H1 (cell line): ENCODE measurements around the gene NR3C1. TPM values are rescaled to one million over a fixed set of nuclear protein-coding genes. Genes with fewer than 3 reads are reported as not detected.

Experiments used
- CTCF ChIA-PET: fragments of 300-600 bp; sonication (Branson Sonifier 250); formaldehyde crosslinking; loops from one replicate; lab custom pipeline; 2021; ENCODE audit not compliant: partially characterized antibody; lab: Charles Lee
- POLR2A ChIA-PET: fragments of 300-600 bp; sonication (Branson Sonifier 250); formaldehyde crosslinking; loops from one replicate; lab custom pipeline; 2021; ENCODE audit warnings: inconsistent platforms; ENCODE audit not compliant: partially characterized antibody; lab: Charles Lee
- DNase-seq, 2 experiments: peaks; one replicate each; pipeline versions ENCODE4 v3.0.0 to v3.0.0-alpha.2; 2010 to 2022; ENCODE audit warnings: low spot score in 2 of 2, low read depth in 1 of 2, mixed read lengths in 1 of 2
- FAIRE-seq: peaks from 2 replicates; lab custom pipeline; 2011; peaks lifted over from hg19 to GRCh38; lab: Jason Lieb, UNC
- H2AFZ ChIP-seq: 2 replicates; pipeline ENCODE4 v1.8.1; 2012; ENCODE audit warnings: low read length, inconsistent platforms
- H2AK5ac ChIP-seq: 2 replicates; pipeline ENCODE4 v1.6.1; 2013; ENCODE audit warnings: low read depth, low read length
- H2BK120ac ChIP-seq: replicated peaks from 2 replicates; pipeline ENCODE3; 2013; ENCODE audit warnings: low read depth, low read length, inconsistent platforms
- H2BK12ac ChIP-seq: 2 replicates; pipeline ENCODE4 v1.6.1; 2013; ENCODE audit warnings: low read depth, low read length
- H2BK15ac ChIP-seq: 2 replicates; pipeline ENCODE4 v1.6.1; 2013; ENCODE audit warnings: low read length
- H2BK20ac ChIP-seq: 2 replicates; pipeline ENCODE4 v1.6.1; 2013; ENCODE audit warnings: low read length
- H2BK5ac ChIP-seq: 2 replicates; pipeline ENCODE4 v1.6.1; 2013; ENCODE audit warnings: low read depth, low read length
- H3K14ac ChIP-seq: 2 replicates; pipeline ENCODE4 v1.6.1; 2013; ENCODE audit warnings: inconsistent platforms; ENCODE audit not compliant: insufficient read length
- H3K18ac ChIP-seq: 2 replicates; pipeline ENCODE4 v1.6.1; 2013; ENCODE audit warnings: low read length; ENCODE audit errors: extremely low read depth
- H3K23ac ChIP-seq: 2 replicates; pipeline ENCODE4 v1.6.1; 2013; ENCODE audit warnings: inconsistent platforms; ENCODE audit not compliant: insufficient read length
- H3K23me2 ChIP-seq: 2 replicates; pipeline ENCODE4 v1.6.1; 2013; ENCODE audit warnings: low read depth, low read length
- H3K27ac ChIP-seq: 2 replicates; pipeline ENCODE4 v1.6.1; 2011; ENCODE audit warnings: low read depth, low read length, inconsistent platforms
- H3K27me3 ChIP-seq, 4 experiments: replicated peaks in 1 of 4; 1 replicate in 1 of 4; 2 replicates in 3 of 4; pipeline versions ENCODE4 v1.6.1 to v1.8.1; 2011 to 2013; ENCODE audit warnings: low read length in 3 of 4, mild to moderate bottlenecking in 3 of 4, inconsistent platforms in 2 of 4, mixed read lengths in 2 of 4, moderate library complexity in 1 of 4; ENCODE audit not compliant: control insufficient read depth in 3 of 4, insufficient read depth in 3 of 4; ENCODE audit errors: extremely low read depth in 1 of 4
- H3K36me3 ChIP-seq, 4 experiments: 2 replicates each; pipeline versions ENCODE4 v1.6.1 to v1.8.1; 2011 to 2013; ENCODE audit warnings: mild to moderate bottlenecking in 4 of 4, low read length in 3 of 4, moderate library complexity in 2 of 4, control low read depth in 1 of 4, inconsistent platforms in 1 of 4; ENCODE audit not compliant: insufficient read depth in 4 of 4, control insufficient read depth in 2 of 4
- H3K4ac ChIP-seq: replicated peaks from 2 replicates; pipeline ENCODE3; 2013; ENCODE audit warnings: low read length, low read depth, mixed read lengths, inconsistent platforms; ENCODE audit not compliant: insufficient read length
- H3K4me1 ChIP-seq, 4 experiments: replicated peaks in 1 of 4; 1 replicate in 1 of 4; 2 replicates in 3 of 4; pipeline versions ENCODE4 v1.6.1 to v1.8.1; 2011 to 2013; ENCODE audit warnings: low read length in 3 of 4, inconsistent platforms in 2 of 4, mixed read lengths in 1 of 4; ENCODE audit not compliant: insufficient read depth in 4 of 4, control insufficient read depth in 3 of 4
- H3K4me2 ChIP-seq, 2 experiments: 2 replicates each; pipeline versions ENCODE4 v1.6.1 to v1.8.1; 2011 to 2013; ENCODE audit warnings: low read depth in 2 of 2, low read length in 2 of 2, control low read depth in 1 of 2, inconsistent platforms in 1 of 2, mild to moderate bottlenecking in 1 of 2; ENCODE audit not compliant: insufficient read depth in 1 of 2
- H3K4me3 ChIP-seq, 4 experiments: fragments of 200-600, 300-600 bp in 1 of 4; sonication (generic), shearing (Covaris generic), sonication (Bioruptor Twin) in 1 of 4; 2 replicates each; pipeline versions ENCODE4 v1.5.1 to v1.8.1; 2011 to 2016; ENCODE audit warnings: low read length in 4 of 4, low read depth in 3 of 4, control low read depth in 2 of 4, inconsistent platforms in 2 of 4, mild to moderate bottlenecking in 2 of 4, mixed read lengths in 1 of 4, moderate library complexity in 1 of 4; ENCODE audit not compliant: insufficient read depth in 2 of 4; ENCODE audit errors: extremely low read depth in 1 of 4
- H3K56ac ChIP-seq: replicated peaks from 2 replicates; pipeline ENCODE3; 2013; ENCODE audit warnings: low read depth, mild to moderate bottlenecking, mixed read lengths, low read length, inconsistent platforms; ENCODE audit not compliant: insufficient read length
- H3K79me1 ChIP-seq: 2 replicates; pipeline ENCODE4 v1.6.1; 2013; ENCODE audit warnings: low read depth, low read length, control low read depth
- H3K79me2 ChIP-seq, 2 experiments: 2 replicates each; pipeline versions ENCODE4 v1.6.1 to v1.8.1; 2012 to 2013; ENCODE audit warnings: low read length in 2 of 2, mild to moderate bottlenecking in 2 of 2, inconsistent platforms in 1 of 2; ENCODE audit not compliant: insufficient read depth in 2 of 2, control insufficient read depth in 1 of 2
- H3K9ac ChIP-seq, 4 experiments: replicated peaks in 1 of 4; 1 replicate in 1 of 4; 2 replicates in 3 of 4; pipeline versions ENCODE4 v1.6.1 to v1.8.1; 2011 to 2013; ENCODE audit warnings: low read depth in 3 of 4, low read length in 3 of 4, control low read depth in 2 of 4, mild to moderate bottlenecking in 2 of 4, moderate library complexity in 2 of 4, inconsistent platforms in 1 of 4; ENCODE audit errors: extremely low read depth in 1 of 4
- H3K9me3 ChIP-seq, 2 experiments: 2 replicates each; pipeline versions ENCODE4 v1.6.1 to v1.8.1; 2012 to 2013; ENCODE audit warnings: mild to moderate bottlenecking in 2 of 2, moderate library complexity in 2 of 2, control low read depth in 1 of 2, inconsistent platforms in 1 of 2, low read depth in 1 of 2, low read length in 1 of 2, mixed read lengths in 1 of 2; ENCODE audit not compliant: insufficient read depth in 2 of 2
- H4K20me1 ChIP-seq, 2 experiments: replicated peaks in 1 of 2; 2 replicates each; pipeline versions ENCODE3 to v1.8.1; 2011 to 2013; ENCODE audit warnings: inconsistent platforms in 2 of 2, low read length in 2 of 2, mild to moderate bottlenecking in 1 of 2; ENCODE audit not compliant: insufficient read depth in 2 of 2, control insufficient read depth in 1 of 2
- H4K5ac ChIP-seq: 2 replicates; pipeline ENCODE4 v1.6.1; 2013; ENCODE audit warnings: low read length, low read depth, mixed read lengths, inconsistent platforms; ENCODE audit not compliant: insufficient read length
- H4K8ac ChIP-seq: 2 replicates; pipeline ENCODE4 v1.8.0; 2013; ENCODE audit warnings: mild to moderate bottlenecking, moderate library complexity, low read length, inconsistent platforms; ENCODE audit not compliant: insufficient read depth; ENCODE audit errors: extremely low read depth
- H4K91ac ChIP-seq: replicated peaks from 2 replicates; pipeline ENCODE3; 2013; ENCODE audit warnings: low read length, mixed read lengths, inconsistent platforms; ENCODE audit not compliant: insufficient read length
- BRCA1 ChIP-seq: IDR thresholded peaks from 2 replicates; pipeline ENCODE4 v1.6.1; 2012; ENCODE audit warnings: low read depth, low read length, improper control_type of control experiment
- EZH2 ChIP-seq: fragments of 200-600 bp; sonication (generic); IDR thresholded peaks from 2 replicates; pipeline ENCODE4 v1.7.1; 2012; ENCODE audit warnings: low read depth, mild to moderate bottlenecking, moderate library complexity, low read length, inconsistent platforms; ENCODE audit not compliant: severe bottlenecking
- FOSL1 ChIP-seq: IDR thresholded peaks from 2 replicates; pipeline ENCODE4 v1.6.1; 2011; ENCODE audit warnings: mild to moderate bottlenecking, low read depth, low read length, moderate library complexity; ENCODE audit not compliant: insufficient read depth
- JUND ChIP-seq: IDR thresholded peaks from 2 replicates; pipeline ENCODE4 v1.6.1; 2011; ENCODE audit warnings: mild to moderate bottlenecking, improper control_type of control experiment, low read length
- PHF8 ChIP-seq: fragments of 200-600 bp; sonication (generic); conservative IDR thresholded peaks from 2 replicates; pipeline ENCODE4 v1.7.1; 2012; ENCODE audit warnings: low read depth, mild to moderate bottlenecking, inconsistent platforms, low read length, moderate library complexity
- POLR2AphosphoS5 ChIP-seq: IDR thresholded peaks from 2 replicates; pipeline ENCODE4 v1.6.1; 2011; ENCODE audit warnings: low read depth, low read length
- RBBP5 ChIP-seq: IDR thresholded peaks from 2 replicates; pipeline ENCODE4 v1.7.1; 2012; ENCODE audit warnings: low read depth, mild to moderate bottlenecking, inconsistent platforms, low read length, moderate library complexity, borderline replicate concordance
- RNF2 ChIP-seq: fragments of 200-900, 300-1000 bp; sonication (generic); IDR thresholded peaks from 2 replicates; pipeline ENCODE4 v1.7.1; 2016; ENCODE audit warnings: borderline replicate concordance, low read depth, mild to moderate bottlenecking, antibody characterized with exemption, low read length; ENCODE audit not compliant: poor library complexity, severe bottlenecking; ENCODE audit errors: missing control alignments
- RXRA ChIP-seq: IDR thresholded peaks from 2 replicates; pipeline ENCODE4 v1.6.1; 2011; ENCODE audit warnings: low read depth, mild to moderate bottlenecking, low read length, moderate library complexity; ENCODE audit not compliant: insufficient read depth
- TBP ChIP-seq: IDR thresholded peaks from 2 replicates; pipeline ENCODE4 v1.6.1; 2011; ENCODE audit warnings: low read depth, low read length, improper control_type of control experiment
- YY1 ChIP-seq: IDR thresholded peaks from 2 replicates; pipeline ENCODE4 v1.6.1; 2011; ENCODE audit warnings: low read depth, mild to moderate bottlenecking, low read length
- WGBS, 2 experiments: shearing (Covaris generic) in 1 of 2; methylation state at CpG; one replicate each; pipeline versions ENCODE4 v1.1.6 to v1.1.7; 2013 to 2015; ENCODE audit warnings: low lambda C conversion rate in 2 of 2, mixed read lengths in 2 of 2, inconsistent platforms in 1 of 2, low coverage in 1 of 2, missing lambda C conversion rate in 1 of 2; ENCODE audit not compliant: insufficient replicate concordance in 2 of 2, insufficient coverage in 1 of 2, insufficient read length in 1 of 2; ENCODE audit errors: extremely low coverage in 1 of 2, missing lambda C conversion rate in 1 of 2; 5-methylcytosine and 5-hydroxymethylcytosine counted together
- polyA plus RNA-seq, 7 experiments: library from polyadenylated mRNA; depleted of rRNA in 3 of 7; stranded (reverse) in 5 of 7; unstranded in 2 of 7; fragments of >200 nt in 5 of 7; fragments of 200-250 nt in 2 of 7; gene quantifications; 1 replicate in 5 of 7; 2 replicates in 1 of 7; 4 replicates in 1 of 7; pipeline versions ENCODE4 v1.2.1 to v1.2.3, GENCODE V29; 2011 to 2013; ENCODE audit warnings: missing spikeins in 2 of 7, mixed read lengths in 2 of 7
- total RNA-seq: library from RNA; stranded (reverse); fragmentation: NEBNext Ultra II Directional; extraction: Animal tissue kit (Norgen Biotek cat#: 25700); gene quantifications from 2 replicates; pipeline ENCODE4 v1.2.1, GENCODE V29; 2021
- TF ChIP-seq, protein P1 (sequence below): IDR thresholded peaks from 2 replicates; pipeline ENCODE4 v1.6.1; 2012; ENCODE audit warnings: low read length, inconsistent platforms

NR3C1 gene
- total and polyA plus RNA-seq, 2 of the 8 experiments (the other 6 are each of a cell fraction or from before 2014, with no cell fraction given), result 1.7 to 5.4 TPM

- Histone ChIP-seq H2AFZ (no peak overlapping the region), H4K20me1 (no peaks in the 10 kb centered on the region), H4K8ac (no peak overlapping the region), H3K4me2 (no peak overlapping the region), H3K23ac (no peak overlapping the region), H3K18ac (no peak overlapping the region), H2BK15ac (no peak overlapping the region), H3K79me2 (no peaks in the 10 kb centered on the region), H4K91ac (no peak overlapping the region), H3K27me3 (peaks cover 0 to 1% (median 0%) of the 10 kb centered on the region in 4 experiments; a peak in 1 of 7 replicates), H3K56ac (no peak overlapping the region), H2AK5ac (no peak overlapping the region), H3K9me3 (peaks cover 0 to 2% of the 10 kb centered on the region in 2 experiments; a peak in 1 of 4 replicates), H2BK120ac (no peak overlapping the region), H2BK12ac (no peak overlapping the region), H3K4ac (no peak overlapping the region), H2BK20ac (no peak overlapping the region), H3K4me3 (no peak overlapping the region), H3K27ac (no peak overlapping the region)
- ChIA-PET POLR2A (no interaction called here), CTCF (no interaction called here)
- no peak for DNase-seq
- WGBS, 2 experiments, result 93% methylated on average over 2 of the region's 2 CpGs; no CpG with 5 or more reads in 1 of the 2 experiments
- TF ChIP-seq FOSL1 (no peak), POLR2AphosphoS5 (no peak), JUND (no peak), RXRA (no peak), BRCA1 (no peak), TBP (no peak), RNF2 (no peak), PHF8 (no peak), RBBP5 (no peak), YY1 (no peak), EZH2 (no peak)
- TF ChIP-seq, protein P1, sequence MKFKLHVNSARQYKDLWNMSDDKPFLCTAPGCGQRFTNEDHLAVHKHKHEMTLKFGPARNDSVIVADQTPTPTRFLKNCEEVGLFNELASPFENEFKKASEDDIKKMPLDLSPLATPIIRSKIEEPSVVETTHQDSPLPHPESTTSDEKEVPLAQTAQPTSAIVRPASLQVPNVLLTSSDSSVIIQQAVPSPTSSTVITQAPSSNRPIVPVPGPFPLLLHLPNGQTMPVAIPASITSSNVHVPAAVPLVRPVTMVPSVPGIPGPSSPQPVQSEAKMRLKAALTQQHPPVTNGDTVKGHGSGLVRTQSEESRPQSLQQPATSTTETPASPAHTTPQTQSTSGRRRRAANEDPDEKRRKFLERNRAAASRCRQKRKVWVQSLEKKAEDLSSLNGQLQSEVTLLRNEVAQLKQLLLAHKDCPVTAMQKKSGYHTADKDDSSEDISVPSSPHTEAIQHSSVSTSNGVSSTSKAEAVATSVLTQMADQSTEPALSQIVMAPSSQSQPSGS, result no peak
- TF ChIP-seq, all 59 proteins: peak for 0
- Histone ChIP-seq H4K5ac (no peak overlapping the region), H3K9ac (no peak overlapping the region), H3K79me1 (no peaks in the 10 kb centered on the region), H3K4me1 (no peaks in the 10 kb centered on the region), H3K36me3 (no peaks in the 10 kb centered on the region), H3K23me2 (no peaks in the 10 kb centered on the region), H2BK5ac (no peak overlapping the region), H3K14ac (no peak overlapping the region)
- FAIRE-seq, result no peak
Observed at GRCh38 chr5:143268388-143268787, 135.1 kb downstream of the NR3C1 start.
